ENCODE results near the gene LIPC. TPM values are rescaled to one million over a fixed set of nuclear protein-coding genes. Genes with fewer than 3 reads are reported as not detected.

Gene LIPC
- total RNA-seq, 1 donor from 2014 or later: 9.2 TPM

DNA sequence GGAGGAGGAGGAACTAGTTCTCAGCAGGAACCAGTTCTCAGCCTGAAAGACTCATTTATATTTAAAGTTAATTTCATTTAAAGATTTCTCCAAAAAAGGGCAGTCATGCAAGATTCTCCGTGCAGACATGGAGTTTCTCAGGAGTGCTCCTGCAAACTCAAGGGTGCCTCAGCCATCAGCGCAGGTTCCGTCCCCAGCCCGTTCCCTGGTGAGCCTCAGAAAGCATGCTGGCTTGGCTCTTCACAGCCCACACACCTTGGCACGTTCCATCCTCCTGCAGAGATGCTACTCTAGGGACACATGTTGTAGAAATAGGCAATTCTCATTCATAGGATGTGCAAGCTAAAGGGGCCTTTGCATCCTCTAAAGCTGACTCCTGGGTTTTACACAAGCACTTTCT, 123.0 kb downstream of the LIPC start:
- DNase-seq (ENCODE audit: low read depth): no peak

DNA sequence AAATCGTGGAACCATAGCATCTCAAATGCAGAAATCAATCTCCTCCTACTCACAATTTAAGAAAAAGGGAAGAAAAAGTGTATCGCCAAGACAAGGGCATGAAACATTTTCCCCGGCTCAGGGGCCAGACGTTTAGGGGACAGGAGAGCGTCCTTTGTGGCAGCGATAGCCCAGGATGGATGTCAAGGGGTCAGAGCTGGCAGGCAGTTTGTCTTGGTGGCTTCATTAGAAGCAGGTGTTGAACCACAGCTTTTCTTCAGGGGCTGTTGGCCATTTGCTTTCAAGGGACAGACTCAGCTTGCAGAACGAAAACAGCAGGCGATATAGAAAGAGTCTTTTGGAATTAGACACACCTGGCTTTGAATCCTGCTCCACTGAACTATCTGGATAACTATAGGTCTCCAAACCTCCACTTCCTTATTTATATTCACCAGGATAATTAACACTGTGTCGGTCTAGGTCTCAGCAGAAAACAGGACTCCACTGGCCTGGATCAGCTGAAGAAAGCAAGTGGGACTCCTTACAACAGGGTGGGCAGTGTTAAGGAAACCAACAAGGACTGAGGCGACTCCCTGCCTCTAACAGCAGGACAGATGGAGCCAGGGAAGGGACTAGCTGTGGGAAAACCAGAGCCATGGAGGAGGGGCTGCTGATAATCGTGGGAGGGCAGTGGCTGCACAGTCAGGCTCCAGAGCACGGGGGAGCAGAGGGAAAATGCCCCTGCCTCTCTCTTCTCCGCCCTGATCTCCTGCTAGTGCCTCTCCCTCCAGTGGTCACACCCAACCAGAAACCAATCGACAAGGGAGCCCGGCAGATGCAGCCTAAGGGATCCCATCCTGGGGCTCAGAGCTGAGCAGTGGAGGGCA, 123.6 kb downstream of the LIPC start:
- no peak for DNase-seq (ENCODE audit: low read depth)

DNA sequence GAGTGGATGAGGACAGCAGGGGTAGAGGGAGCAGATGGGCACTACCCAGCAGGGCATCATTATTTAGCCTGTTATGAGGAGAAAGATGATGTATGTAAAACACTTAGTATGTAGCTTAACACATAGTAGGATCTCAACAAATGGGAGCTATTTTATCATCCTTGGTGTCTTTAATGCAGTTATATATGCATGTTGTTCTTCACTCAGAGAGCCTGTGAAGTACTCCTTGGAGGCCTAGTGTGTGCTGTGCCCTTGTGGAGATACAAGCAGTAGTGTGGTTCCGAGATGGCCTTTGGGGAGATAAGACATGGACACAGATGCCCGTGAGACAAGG, 124.2 kb downstream of the LIPC start:
- no peak for DNase-seq (ENCODE audit: low read depth)

DNA sequence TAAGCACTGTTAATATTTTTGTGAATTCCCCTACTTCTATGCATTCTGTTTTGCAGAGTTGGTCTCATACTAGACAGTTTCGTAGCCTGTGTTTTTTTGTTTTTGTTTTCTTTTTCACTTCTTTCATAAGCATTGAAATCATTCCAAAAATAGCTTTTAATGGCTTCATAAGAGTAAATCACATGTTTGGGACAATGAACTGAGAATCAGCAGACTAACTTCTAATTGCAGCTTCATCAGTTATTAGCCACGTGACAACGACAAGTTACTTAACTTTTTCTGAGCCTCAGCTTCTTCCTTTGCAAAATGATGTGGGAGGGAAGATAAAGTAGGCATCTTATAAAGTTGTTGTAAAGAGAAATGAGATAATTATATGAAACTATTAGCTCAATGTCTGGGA, 124.8 kb downstream of the LIPC start:
- DNase-seq (ENCODE audit: low read depth): no peak

DNA sequence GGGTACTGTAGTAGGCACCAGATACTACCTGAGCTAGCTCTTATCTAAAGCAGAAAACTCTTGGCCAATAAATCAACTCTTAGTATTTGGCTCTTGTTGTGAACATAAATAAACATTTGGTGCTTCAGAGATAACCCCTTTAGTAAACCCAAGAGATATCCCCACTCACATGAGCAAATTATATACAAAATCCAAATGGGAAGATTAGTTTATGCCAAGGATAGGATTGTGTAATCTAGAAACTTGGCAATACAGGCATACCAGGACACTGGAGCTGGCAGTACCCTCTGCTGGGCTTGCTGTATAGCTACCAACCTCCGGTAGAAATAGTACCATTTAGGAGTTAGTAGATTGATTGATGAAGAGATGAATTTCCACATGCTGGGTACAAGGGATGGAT, 127.0 kb downstream of the LIPC start:
- no peak for DNase-seq (ENCODE audit: low read depth)

DNA sequence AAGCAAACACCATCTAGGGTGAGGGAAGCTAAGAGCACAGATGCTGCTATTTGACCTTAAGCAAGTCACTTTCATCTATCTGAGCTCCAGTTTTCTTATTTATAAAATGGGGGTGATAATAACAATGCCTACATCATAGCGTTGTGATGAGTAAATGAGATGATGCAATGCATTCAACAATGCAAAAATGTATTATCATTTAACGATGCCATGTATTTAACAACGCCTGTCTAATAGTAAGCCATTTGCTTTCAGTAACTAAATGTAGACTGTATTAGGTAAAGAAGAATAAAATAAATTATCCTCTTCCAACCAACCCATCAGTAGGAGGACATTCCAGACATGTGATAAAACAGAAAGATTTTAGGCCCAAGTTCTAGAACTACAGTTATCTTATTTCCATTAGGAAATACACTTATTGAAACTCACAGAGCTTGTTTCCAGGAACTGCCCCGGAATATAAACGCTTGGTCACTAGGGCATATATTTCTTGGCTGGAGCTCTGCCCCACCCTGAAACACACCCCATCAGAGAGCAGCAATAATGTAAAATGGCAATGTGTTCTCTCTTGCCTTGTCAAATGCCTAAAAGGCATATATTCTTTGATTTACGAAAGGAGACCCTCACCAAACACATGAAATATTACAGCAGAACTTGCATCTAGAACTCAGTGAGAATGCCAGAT, 128.3 kb downstream of the LIPC start:
- no peak for DNase-seq (ENCODE audit: low read depth)

DNA sequence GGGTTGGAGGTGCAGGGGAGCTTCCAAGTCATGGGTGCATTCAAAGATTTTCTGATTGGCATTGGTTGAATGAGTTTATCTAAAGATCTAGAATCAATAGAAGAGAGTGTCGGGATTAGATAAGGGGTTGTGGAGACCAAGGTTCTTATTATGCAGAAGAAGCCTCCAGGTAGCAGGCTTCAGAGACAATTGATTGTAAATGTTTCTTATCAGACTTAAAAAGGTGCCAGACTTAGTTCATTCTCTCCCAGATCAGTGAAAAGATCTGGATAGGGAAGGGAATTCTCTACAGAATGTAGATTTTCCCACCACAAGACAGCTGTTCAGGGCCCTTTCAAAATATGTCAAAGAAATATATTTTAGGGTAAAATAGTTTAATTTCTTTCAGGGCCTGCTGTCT, 129.5 kb downstream of the LIPC start:
- DNase-seq (ENCODE audit: low read depth): no peak

DNA sequence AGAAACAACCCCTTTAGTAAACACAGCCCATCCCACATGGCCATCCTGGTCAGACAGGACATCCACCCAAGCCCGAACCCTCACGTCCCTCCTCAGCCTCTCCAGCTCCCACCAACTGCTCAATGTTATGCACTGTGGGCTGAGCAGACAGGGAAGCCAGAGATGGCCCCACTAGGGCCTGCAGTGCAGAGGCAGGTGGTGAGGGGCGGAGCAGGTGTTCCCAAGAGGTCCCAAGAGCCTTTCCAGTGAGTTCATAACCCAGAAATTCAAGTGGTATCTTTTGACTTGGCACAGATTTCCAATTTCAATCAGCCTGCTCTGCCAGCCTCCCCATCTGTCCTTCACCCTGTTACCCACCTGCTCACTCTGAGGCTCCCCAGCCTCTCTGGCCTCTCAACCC, 130.3 kb downstream of the LIPC start:
- no peak for DNase-seq (ENCODE audit: low read depth)

DNA sequence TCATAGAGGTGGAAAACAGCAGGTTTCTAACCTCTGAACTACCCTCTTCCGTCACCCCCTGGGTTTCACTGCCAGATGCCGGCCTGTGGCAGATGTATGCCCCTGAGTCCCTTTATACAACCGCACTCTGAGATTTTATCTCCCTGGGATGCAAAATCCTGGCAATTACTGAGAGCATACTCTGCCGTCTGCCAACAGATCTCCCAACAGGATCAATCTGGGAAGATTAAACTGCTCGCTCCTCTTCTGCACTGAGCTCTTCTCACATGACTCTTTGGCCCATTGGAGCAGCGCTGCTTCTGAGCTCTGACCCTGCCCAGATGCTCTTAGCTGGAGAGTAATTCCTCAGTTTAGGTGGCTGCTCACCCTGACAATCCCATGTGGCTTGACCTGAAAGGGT, 133.2 kb downstream of the LIPC start:
- DNase-seq (ENCODE audit: low read depth): no peak

DNA sequence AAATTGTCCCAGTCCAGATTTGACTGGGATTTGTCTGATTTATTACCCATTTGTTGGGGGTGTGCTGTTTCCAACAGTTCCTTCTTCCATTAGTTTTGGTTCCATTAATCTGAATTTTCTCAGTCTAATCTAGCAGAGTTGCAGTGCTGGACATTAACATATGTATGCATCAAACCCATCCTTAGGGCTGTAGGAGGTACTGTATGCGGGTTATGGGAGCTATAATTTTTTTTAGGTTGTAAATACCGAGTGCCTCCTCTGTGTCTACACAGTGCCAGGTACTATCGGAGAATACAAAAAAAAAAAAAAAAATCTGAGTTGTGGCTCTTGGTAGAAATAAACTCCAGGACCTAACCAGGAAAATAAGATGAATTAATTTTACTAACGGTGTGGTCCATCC, 133.8 kb downstream of the LIPC start:
- DNase-seq (ENCODE audit: low read depth): no peak

DNA sequence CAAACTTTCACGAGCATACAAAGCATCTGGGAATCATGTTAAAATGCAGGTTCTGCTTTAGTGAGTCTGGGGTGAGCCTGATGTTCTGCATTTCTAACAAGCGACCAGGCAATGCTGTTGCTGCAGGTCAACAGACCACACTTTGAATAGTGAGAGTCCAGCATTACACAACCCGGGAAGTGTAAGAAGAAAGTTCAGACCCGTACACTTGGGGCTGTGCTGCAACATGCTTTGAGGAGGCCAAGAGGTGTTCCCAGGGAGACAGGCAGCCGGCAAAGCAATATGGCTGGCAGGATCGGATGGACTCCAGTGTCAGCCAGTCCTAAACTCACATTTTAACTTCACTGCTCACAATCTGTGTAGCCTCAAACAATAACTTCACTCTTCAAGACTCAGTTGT, 134.2 kb downstream of the LIPC start:
- DNase-seq (ENCODE audit: low read depth): peak; percentile 79

DNA sequence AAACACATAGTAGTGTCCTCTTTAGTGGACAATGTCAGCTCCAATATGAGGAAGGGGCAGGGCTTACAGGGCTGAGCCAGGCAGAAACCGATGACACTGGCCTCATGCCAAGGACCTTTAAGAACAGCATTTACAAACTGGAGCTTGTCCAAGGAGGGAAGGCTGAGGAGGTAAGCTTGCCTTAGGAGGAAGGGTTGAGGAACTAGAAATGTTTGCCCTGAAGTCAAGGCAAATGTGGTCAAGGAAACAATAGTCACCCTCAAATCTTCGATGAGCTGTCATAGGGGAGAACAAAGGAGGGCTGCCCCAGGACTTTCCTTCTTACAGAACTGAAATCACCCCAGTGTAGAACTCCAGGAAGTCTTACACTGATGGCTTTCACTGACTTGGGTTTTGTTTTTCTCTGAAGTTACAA, 136.4 kb downstream of the LIPC start:
- DNase-seq (ENCODE audit: low read depth): peak; percentile 84

DNA sequence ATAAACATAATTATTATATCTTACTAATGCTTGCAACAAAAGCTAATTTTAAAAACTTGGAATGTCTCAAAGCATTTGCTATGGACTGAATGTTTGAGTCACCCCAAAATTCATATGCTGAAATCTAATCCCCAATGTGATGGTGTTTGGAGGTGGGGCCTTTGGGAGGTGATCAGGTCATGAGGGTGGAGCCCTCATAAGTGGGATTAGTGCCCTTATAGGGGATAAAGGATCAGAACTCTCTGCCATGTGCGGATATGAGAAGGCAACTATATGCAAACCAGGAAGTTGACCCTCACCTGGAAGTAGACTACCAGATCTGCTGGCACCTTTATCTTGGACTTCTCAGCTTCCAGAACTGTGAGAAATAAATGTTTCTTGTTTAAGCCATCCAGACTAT, 137.7 kb downstream of the LIPC start:
- no peak for DNase-seq (ENCODE audit: low read depth)

DNA sequence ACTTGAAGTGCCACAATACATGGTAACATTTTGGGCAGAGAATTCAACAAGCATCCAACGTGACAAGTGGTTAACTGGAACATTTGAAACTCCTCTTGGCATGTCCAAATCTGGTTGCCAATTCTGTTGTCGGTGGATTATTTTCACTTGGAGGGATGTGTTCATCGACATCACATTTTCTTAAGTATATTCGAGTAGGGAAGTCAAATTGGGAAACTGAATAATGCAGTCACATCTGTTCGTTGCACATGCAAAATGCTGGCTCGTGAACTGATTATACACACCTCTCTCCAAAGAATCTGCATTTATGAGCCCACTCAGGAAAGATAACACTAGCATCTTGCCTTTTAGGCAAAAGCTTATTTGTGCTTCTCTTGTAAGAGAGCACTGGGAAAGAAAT, 139.7 kb downstream of the LIPC start:
- no peak for DNase-seq (ENCODE audit: low read depth)

DNA sequence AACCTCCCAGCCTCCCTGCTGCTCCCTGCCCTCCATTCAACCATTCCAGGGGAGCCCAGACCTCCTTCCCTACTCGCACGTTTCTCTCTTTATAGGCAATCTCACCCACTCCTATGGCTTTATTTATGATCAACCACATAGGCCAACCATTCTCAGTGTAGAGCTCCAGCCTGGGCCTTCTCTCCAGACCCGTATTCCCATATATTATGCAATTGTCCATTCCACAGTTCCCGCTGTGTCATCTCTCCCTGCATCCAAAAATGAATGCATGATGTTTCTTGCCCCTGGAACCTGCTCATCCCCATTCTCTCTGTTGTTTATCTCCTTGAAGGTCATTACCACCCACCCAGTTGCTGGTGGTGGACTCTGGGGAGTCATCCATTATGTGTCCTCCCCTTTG, 140.7 kb downstream of the LIPC start:
- no peak for DNase-seq (ENCODE audit: low read depth)

DNA sequence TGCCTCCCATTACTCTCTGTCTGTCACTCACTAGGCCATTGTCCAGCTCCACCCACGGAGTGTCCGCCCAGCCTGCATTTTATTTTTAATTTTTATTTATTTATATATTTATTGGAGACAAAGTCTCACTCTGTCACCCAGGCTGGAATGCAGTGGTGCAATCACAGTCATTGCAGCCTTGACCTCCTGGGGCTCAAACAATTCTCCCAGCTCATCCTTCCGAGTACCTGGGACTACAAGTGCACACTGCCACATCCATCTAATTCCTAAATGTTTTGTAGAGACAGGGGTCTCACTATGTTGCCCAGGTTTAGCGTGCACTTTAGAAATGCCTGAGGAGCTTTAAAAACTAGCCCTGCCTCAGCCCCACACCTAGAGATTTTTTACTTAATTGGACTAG, 141.5 kb downstream of the LIPC start:
- no peak for DNase-seq (ENCODE audit: low read depth)

DNA sequence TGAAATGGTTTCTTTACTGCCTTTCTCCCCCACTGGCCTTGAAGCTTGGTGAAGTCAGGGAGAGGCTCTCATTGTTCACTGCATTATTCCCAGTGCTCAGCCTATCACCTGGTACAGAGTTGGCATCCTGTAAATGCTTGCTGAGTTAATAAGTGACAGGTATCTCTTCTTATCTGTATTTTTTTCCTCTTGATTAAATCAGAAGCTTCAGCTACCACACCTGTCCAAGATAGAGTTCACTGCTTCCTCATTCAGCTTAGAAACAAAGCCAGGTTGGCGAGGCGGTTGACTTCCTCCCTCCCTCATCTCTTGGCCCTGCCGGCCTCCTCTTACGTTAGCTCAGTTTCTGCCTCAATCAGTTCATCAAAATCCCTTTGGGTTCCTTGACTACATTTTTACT, 142.8 kb downstream of the LIPC start:
- DNase-seq (ENCODE audit: low read depth): peak; percentile 41

DNA sequence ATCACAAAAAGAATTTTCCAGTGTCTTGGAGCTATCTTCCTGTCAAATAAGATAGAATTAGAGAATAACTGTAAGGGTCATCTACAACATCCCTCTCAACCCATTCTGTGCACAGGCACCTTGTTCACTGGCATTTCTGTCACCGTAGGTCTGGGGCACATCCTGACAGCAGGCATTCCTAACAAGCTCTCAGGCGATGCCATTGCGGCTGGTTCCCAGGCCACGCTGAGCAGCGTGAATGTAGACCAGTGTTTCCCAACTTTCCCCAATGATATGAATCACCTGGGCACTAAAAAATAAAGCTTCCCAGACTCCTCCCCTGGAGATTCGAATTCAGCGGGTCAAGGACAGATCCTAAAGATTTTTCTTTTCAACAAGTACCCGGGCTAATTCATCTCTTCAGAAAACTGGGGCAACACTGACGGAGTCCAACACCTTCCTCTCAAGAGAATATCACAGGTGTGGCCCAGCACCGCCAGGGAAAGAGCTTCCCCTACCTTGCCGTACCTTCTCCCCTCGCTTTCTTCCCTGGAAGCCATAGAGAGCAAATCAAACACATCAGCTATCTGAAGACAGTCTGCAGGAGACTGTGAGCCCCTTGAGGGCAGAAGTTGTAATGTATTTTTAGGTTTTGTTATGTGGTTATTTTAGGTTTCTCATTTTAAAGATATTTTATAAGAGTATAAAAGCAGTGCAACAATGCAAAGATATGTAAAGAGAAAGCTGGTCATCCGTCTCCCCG, 143.4 kb downstream of the LIPC start:
- no peak for DNase-seq (ENCODE audit: low read depth)

DNA sequence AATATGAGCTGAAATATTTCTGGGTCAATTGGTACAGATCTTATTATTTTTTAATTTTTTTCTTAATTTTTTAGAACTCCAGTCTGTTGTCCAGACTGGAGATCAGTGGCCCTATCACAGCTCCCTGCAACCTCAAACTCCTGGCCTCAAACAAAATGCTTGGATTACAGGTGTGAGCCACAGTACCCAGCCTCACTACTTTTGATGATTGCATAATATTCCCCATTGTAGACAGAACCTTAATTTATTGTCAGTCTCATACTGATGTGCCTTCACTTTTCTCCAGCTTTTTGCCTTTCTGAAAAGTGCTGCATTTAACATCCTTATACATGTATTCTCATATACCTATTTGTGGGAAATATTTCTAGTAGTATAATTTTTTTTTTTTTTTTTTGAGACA, 144.9 kb downstream of the LIPC start:
- no peak for DNase-seq (ENCODE audit: low read depth)

DNA sequence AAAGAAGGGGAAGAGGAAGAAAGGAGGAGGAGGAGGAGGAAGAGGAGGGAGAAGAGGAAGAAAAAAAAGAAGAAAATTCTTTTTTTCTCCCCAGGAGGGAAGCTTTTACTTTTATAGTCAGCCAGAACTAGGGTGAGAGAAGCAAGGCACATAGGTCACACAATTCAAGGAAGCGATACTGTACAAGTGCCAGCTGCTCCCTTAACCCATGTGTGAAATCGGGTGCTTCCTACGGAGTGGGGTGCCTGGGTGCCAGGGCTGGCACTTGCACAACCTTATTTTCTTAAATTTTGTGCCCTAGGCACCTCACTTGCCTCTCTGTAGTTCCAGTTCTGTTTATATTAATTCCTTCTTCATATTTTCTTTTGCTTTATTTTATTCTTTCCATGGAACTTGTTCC, 150.4 kb downstream of the LIPC start:
- DNase-seq (ENCODE audit: low read depth): no peak

DNA sequence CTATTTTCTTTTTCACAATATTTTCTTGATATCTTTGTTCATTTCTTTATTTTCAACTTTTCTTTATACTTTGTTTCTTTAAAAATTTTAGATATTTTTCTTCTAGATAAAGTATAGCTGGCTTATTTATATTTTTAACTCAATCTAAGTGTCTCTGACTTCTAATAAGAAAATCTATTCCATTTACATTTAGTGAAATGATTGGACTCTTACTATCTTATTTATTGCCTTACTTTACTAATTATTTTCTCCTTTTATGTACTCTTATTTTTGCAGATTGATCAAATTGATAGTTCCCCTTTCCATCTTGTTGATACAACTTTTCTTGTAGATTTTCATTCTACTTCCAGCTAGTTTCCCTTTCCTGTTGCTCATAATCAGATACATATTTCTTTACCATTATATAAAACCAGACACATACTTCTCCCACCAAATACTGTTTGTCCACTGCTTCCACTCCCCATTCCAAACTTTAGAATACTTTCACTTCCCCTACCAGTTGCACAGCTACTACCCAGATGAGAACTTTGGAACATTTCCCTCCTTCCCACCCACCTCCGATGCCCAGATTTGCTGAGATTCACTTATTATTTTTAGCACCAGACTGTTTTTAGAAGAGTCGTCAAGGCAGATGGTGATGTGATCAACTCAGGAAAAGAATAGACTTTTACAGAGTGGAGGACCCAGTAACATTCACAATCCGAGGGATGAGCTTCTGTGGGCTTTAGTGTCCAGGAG, 151.5 kb downstream of the LIPC start:
- no peak for DNase-seq (ENCODE audit: low read depth)

DNA sequence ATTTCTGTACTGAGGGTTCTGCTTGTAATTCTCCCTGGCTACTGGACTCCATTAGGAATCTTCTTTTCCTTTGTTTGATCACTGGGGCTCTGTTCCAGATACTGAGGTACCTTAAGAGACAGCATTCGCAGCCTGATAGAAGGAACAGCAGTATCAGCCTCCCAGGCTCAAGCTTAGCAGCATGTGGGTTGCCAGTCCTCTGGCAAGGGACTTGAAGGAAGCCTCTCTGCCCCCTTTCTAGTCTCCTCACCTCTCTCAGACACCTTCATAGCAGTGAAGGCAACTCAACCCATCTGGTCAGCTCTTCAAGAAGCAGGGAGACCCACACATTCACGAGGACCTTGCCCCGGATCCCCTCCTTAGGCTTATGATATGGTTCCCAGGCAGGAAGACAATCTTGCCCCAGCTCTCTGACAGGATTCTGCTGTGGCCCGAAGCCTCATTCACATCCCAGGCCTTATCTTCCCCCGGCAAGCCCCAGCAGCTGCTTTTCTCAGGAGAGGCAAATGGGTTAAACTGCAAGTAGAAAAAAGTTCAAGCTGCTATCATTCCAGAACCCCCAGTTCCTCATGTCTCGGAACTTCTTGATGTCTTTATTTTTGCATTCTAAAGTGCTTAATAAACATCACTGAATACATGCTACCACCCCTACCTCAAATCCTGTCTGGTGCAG, 153.1 kb downstream of the LIPC start:
- no peak for DNase-seq (ENCODE audit: low read depth)
